Body of pancreas (tissue), 4 donors: ENCODE measurements around the gene CRIM1.

Source experiments
- POLR2A ChIP-seq, 3 donors: fragments of 450-650 bp; IDR thresholded peaks; one replicate each; pipeline ENCODE4 v1.6.1; 2016; ENCODE audit warnings: antibody characterized with exemption in 3 of 3, mild to moderate bottlenecking in 2 of 3
- TF ChIP-seq, protein P1 (sequence below), 7 experiments: fragments of 450-650 bp in 4 of 7; fragments of 200-600 bp in 3 of 7; sonication (generic) in 3 of 7; IDR thresholded peaks; one replicate each; pipeline ENCODE4 v1.5.1; 2016 to 2019; ENCODE audit warnings: antibody characterized with exemption in 7 of 7

DNA sequence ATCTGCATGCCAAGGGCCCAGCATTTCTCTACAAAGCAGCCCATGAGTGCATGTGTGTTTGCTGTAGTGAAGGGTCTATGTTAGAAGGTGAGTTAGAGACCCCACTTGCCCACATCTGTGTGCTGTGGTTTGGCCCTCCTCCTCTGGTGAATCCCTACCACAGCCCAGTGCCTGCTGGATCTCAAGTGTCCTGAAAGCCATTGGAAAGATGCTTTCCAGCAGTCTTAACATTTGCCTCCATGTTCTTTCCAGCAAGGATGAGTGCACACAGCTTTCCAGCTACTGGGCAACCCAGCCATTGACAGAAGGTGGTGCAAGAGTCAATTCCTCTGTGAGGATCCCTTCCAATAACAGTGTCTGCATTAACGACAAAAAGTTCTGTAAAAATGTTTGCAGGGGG, 13.6 kb downstream of the CRIM1 start:
- TF ChIP-seq, protein P1, sequence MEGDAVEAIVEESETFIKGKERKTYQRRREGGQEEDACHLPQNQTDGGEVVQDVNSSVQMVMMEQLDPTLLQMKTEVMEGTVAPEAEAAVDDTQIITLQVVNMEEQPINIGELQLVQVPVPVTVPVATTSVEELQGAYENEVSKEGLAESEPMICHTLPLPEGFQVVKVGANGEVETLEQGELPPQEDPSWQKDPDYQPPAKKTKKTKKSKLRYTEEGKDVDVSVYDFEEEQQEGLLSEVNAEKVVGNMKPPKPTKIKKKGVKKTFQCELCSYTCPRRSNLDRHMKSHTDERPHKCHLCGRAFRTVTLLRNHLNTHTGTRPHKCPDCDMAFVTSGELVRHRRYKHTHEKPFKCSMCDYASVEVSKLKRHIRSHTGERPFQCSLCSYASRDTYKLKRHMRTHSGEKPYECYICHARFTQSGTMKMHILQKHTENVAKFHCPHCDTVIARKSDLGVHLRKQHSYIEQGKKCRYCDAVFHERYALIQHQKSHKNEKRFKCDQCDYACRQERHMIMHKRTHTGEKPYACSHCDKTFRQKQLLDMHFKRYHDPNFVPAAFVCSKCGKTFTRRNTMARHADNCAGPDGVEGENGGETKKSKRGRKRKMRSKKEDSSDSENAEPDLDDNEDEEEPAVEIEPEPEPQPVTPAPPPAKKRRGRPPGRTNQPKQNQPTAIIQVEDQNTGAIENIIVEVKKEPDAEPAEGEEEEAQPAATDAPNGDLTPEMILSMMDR (IDR thresholded peaks at IDR 0.05), result no peak
- TF ChIP-seq POLR2A (IDR thresholded peaks at IDR 0.05), result no peak
